HEK293T (cell line): Measurements from ENCODE around the gene CLDN9.

Experiments
- CTCF ChIA-PET: fragments of 350-600 bp; formaldehyde crosslinking; extraction: SDS; loops from one replicate; lab custom pipeline; 2021; ENCODE audit warnings: antibody characterized with exemption, inconsistent platforms; lab: Yijun Ruan, JAX
- POLR2A ChIA-PET: fragments of 350-600 bp; formaldehyde crosslinking; extraction: SDS; loops from one replicate; lab custom pipeline; 2020; ENCODE audit warnings: antibody characterized with exemption, inconsistent platforms; lab: Yijun Ruan, JAX
- DNase-seq: peaks from one replicate; pipeline ENCODE4 v3.0.0; 2012; ENCODE audit warnings: mixed read lengths; ENCODE audit errors: extremely low spot score
- ARNT ChIP-seq: fragments of 450-650 bp; IDR thresholded peaks from 2 replicates; pipeline ENCODE4 v1.6.1; 2017; ENCODE audit warnings: mild to moderate bottlenecking
- BHLHE40 ChIP-seq: fragments of 450-650 bp; IDR thresholded peaks from 2 replicates; pipeline ENCODE4 v1.6.1; 2016; ENCODE audit warnings: mild to moderate bottlenecking, moderate library complexity, borderline replicate concordance
- CTBP1 ChIP-seq: fragments of 450-650 bp; IDR thresholded peaks from 2 replicates; pipeline ENCODE4 v1.6.1; 2016; ENCODE audit warnings: borderline replicate concordance
- ELF4 ChIP-seq: fragments of 450-650 bp; IDR thresholded peaks from 2 replicates; pipeline ENCODE4 v1.6.1; 2017; ENCODE audit warnings: antibody characterized with exemption
- FOXA1 ChIP-seq: fragments of 450-650 bp; IDR thresholded peaks from 2 replicates; pipeline ENCODE4 v1.6.1; 2016; ENCODE audit warnings: mild to moderate bottlenecking
- FOXK2 ChIP-seq: fragments of 450-650 bp; IDR thresholded peaks from 2 replicates; pipeline ENCODE4 v1.6.1; 2016; ENCODE audit warnings: mild to moderate bottlenecking
- FOXM1 ChIP-seq: fragments of 450-650 bp; IDR thresholded peaks from 2 replicates; pipeline ENCODE4 v1.6.1; 2017; ENCODE audit warnings: mild to moderate bottlenecking, borderline replicate concordance
- HDGF ChIP-seq: fragments of 450-650 bp; IDR thresholded peaks from 2 replicates; pipeline ENCODE4 v1.6.1; 2017; ENCODE audit warnings: antibody characterized with exemption, borderline replicate concordance
- L3MBTL2 ChIP-seq: fragments of 450-650 bp; conservative IDR thresholded peaks from 2 replicates; pipeline ENCODE4 v1.6.1; 2016; ENCODE audit warnings: mild to moderate bottlenecking
- LEF1 ChIP-seq: fragments of 450-650 bp; IDR thresholded peaks from 2 replicates; pipeline ENCODE4 v1.6.1; 2017; ENCODE audit warnings: mild to moderate bottlenecking, borderline replicate concordance
- NFRKB ChIP-seq: fragments of 450-650 bp; IDR thresholded peaks from 2 replicates; pipeline ENCODE4 v1.6.1; 2016; ENCODE audit warnings: mild to moderate bottlenecking, moderate library complexity
- PKNOX1 ChIP-seq: fragments of 450-650 bp; IDR thresholded peaks from 2 replicates; pipeline ENCODE4 v1.6.1; 2016
- SP1 ChIP-seq: fragments of 450-650 bp; IDR thresholded peaks from 2 replicates; pipeline ENCODE4 v1.6.1; 2017
- SUZ12 ChIP-seq: fragments of 450-650 bp; IDR thresholded peaks from 2 replicates; pipeline ENCODE4 v1.6.1; 2016; ENCODE audit warnings: mild to moderate bottlenecking
- TARDBP ChIP-seq: fragments of 450-650 bp; IDR thresholded peaks from 2 replicates; pipeline ENCODE4 v1.6.1; 2016
- ZNF384 ChIP-seq: fragments of 450-650 bp; IDR thresholded peaks from 2 replicates; pipeline ENCODE4 v1.6.1; 2016

CLDN9 gene

DNA sequence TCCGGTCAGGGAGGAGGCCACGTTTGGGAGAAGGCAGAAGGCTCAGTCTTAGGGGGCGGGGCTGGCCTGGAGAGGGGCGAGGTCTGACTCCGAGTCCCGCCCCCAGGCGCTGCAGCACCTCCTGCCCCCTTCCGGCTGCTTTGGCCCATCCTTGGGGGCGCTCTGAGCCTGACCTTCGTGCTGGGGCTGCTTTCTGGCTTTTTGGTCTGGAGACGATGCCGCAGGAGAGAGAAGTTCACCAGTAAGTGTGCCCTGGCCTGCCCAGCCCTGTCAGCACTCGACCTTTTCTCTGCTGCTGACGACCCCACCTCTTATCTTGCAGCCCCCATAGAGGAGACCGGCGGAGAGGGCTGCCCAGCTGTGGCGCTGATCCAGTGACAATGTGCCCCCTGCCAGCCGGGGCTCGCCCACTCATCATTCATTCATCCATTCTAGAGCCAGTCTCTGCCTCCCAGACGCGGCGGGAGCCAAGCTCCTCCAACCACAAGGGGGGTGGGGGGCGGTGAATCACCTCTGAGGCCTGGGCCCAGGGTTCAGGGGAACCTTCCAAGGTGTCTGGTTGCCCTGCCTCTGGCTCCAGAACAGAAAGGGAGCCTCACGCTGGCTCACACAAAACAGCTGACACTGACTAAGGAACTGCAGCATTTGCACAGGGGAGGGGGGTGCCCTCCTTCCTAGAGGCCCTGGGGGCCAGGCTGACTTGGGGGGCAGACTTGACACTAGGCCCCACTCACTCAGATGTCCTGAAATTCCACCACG lies 8.9 kb downstream of the CLDN9 start:
- no peak for TF ChIP-seq ARNT
- ChIA-PET POLR2A (interaction anchor here (0.6 to 7.2 kb wide), 14 partner anchors 10 to 154 kb away, joined by 3 to 60 read pairs (median 4); partner anchors contain the start of genes CLDN9, FLYWCH1, MMP25 and PKMYT1), CTCF (interaction anchor here (0.6 to 4.5 kb wide), 2 partner anchors 10 to 1283 kb away, joined by 3 to 38 read pairs; no protein-coding TSS in a partner anchor)
- peak; percentile 67 for DNase-seq

DNA sequence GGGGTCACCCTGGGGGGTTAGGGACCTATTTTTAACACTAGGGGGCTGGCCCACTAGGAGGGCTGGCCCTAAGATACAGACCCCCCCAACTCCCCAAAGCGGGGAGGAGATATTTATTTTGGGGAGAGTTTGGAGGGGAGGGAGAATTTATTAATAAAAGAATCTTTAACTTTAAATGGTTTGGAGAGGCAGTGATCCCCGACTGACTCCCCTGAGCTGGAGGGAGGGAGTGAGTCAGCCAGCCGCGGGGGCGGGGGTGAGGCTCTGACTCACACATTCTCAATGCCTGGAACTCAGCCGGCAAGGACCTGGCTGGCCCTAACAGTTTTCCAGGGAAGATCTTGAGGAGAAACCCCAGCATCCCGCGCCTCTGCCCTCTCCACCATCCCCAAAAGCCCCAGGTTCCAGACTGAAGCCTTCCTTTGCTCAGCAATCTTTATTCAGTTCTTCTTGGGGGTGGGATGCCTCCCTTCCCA lies 9.5 kb downstream of the CLDN9 start:
- ChIA-PET POLR2A (interaction anchor here (0.6 to 7.2 kb wide), 11 partner anchors 9 to 110 kb away, joined by 3 to 60 read pairs (median 5); partner anchors contain the start of genes CLDN9, MMP25 and PKMYT1), CTCF (interaction anchor here (0.6 to 4.5 kb wide), 3 partner anchors 9 to 107 kb away, joined by 3 to 38 read pairs (median 3); no protein-coding TSS in a partner anchor)
- no peak for DNase-seq
- no peak for TF ChIP-seq HDGF
- TF ChIP-seq CTBP1: no peak
- TF ChIP-seq PKNOX1: no peak
- TF ChIP-seq L3MBTL2: no peak
- no peak for TF ChIP-seq NFRKB
- TF ChIP-seq FOXM1: no peak
- no peak for TF ChIP-seq ZNF384
- TF ChIP-seq SUZ12: no peak
- TF ChIP-seq FOXA1: no peak
- TF ChIP-seq ELF4: no peak

DNA sequence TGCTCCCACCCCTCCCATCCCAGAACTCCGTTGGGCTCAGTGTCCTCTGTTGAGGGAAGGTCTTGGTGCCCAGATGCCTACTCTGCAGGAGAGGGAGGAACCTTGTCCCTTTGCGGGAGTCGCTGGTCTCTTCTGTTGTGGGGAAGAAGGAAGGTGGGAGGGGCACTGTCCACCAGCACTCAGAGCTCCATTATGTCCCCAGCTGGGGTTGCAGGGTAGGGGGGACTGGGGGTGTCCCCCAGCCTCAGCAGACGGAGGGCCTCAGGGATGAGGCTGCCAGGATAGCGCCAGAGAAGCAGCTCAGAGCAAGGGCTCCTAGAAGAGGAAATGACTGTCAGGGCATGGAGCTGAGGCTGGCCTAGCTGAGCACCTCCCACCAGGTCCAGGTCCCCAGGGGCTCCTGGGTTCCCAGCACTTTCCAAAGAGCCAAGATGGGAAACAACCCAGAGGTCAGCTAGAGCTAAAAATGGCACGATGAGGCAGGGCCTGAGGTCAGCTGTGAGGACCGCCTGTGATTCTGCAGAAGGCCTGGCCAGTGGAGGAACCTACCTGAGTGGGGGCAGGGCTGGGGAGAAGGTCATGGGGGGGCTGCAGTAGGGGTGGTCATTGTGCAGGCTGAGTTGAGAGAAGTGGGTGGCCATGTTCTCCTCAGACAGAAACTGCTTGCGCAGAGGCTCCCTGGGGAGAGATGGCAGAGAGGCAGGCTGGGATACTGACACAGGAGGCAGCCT lies 10.1 kb downstream of the CLDN9 start:
- ChIA-PET CTCF (interaction anchor here (0.6 to 4.5 kb wide), 3 partner anchors 9 to 107 kb away, joined by 3 to 38 read pairs (median 3); no protein-coding TSS in a partner anchor), POLR2A (interaction anchor here (0.8 to 7.2 kb wide), 11 partner anchors 9 to 109 kb away, joined by 3 to 60 read pairs (median 4); partner anchors contain the start of genes CLDN9, KREMEN2, MMP25 and PKMYT1)
- TF ChIP-seq NFRKB (no peak), SUZ12 (no peak), FOXM1 (no peak), ELF4 (no peak)
- no peak for DNase-seq

DNA sequence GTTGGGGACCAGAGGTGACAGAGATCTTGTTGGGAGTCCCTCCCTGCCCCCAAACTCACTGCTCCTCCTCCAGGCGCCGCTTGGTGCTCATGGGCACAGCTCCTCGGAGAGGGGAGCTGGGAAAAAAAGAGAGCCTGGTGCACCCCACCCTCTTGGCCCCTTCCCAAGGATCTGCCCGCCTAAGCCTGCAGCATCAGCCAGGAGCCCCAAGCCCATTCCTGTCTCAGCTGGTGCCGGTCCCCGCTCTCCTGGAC lies 10.6 kb downstream of the CLDN9 start:
- no peak for DNase-seq
- TF ChIP-seq HDGF (no peak), SP1 (no peak)
- ChIA-PET CTCF (interaction anchor here (1.4 to 4.5 kb wide), 2 partner anchors 8 to 19 kb away, joined by 3 to 38 read pairs; no protein-coding TSS in a partner anchor), POLR2A (interaction anchor here (1.1 to 7.2 kb wide), 7 partner anchors 8 to 109 kb away, joined by 3 to 60 read pairs (median 5); partner anchors contain the start of genes CLDN9, KREMEN2 and MMP25)

DNA sequence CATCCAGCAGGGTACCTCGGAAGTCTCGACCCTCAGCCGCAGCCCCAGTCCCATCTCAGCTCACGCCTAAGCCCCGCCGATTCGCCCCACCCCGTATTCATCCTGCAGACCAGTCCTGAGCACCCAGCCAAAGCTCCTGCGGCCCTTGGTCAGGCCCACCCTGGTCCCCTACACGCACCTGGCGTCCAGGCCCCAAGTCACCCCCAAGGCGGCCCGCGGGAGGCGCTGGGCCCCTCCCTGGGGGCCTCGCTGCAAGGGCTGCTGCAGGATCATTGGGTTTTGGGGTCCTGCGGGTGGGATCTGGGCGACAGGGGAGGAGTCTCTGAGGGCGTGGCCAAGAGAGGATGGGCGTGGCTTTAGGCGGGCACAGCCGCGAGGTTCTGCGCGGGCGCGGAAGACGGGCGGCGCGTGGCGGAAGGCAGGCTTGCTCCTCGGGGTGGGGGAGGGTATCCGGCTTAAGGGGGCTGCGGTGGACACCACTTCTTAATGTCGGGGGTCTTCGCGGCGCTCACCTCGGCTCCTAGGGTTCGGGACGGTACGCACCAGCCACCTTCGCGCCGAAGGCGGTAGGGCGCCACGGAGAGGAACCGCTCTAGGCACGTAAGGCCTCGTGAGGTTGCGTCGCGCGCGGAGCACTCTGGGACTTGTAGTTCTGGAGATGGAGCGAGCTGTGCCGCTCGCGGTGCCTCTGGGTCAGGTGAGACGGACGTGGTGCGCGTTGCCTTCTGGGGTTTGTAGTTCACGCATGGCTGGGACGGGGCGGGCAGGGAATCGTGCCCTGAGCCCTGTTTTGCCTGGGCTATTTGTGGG lies 11.2 kb downstream of the CLDN9 start, which contains the start of the genes HCFC1R1 and THOC6:
Gene HCFC1R1, minus strand, starts transcription at position 274 of the 810 bp plus-strand sequence. Its CDS starts 1 bp downstream, at position 273.
Gene THOC6, plus strand, starts transcription at position 367 of the 810 bp plus-strand sequence. Its CDS starts 292 bp downstream, at position 659.
- DNase-seq: peak; percentile 85
- no peak for TF ChIP-seq ARNT
- TF ChIP-seq NFRKB: no peak
- TF ChIP-seq ELF4: peak; percentile 84
- TF ChIP-seq L3MBTL2: peak; percentile 90
- no peak for TF ChIP-seq FOXA1
- CTCF ChIA-PET: interaction anchor here (0.5 to 4.5 kb wide), 3 partner anchors 8 to 43 kb away, joined by 3 to 38 read pairs (median 3); no protein-coding TSS in a partner anchor
- POLR2A ChIA-PET: interaction anchor here (1.0 to 7.2 kb wide), 7 partner anchors 7 to 60 kb away, joined by 3 to 60 read pairs (median 5); partner anchors contain the start of genes CLDN9, KREMEN2 and MMP25

- ChIA-PET POLR2A (interaction anchor here (0.6 kb wide), 1 partner anchor 59 kb away, joined by 3 read pairs; no protein-coding TSS in a partner anchor), CTCF (interaction anchor here (0.6 kb wide), 1 partner anchor 104 kb away, joined by 3 read pairs; no protein-coding TSS in a partner anchor)
- TF ChIP-seq L3MBTL2 (no peak), FOXM1 (no peak), TARDBP (no peak), ARNT (no peak), NFRKB (no peak), LEF1 (no peak), BHLHE40 (no peak), SP1 (no peak), FOXA1 (no peak), FOXK2 (no peak), ELF4 (no peak), ZNF384 (no peak), CTBP1 (no peak), SUZ12 (no peak), PKNOX1 (no peak), HDGF (no peak)
- DNase-seq: no peak
These were observed 12.6 kb downstream of the CLDN9 start for GRCh38 chr16:3025032-3026002.
